Esophagus squamous epithelium (tissue), 4 donors: ENCODE measurements around the gene PEAR1.

Source experiments
- CTCF ChIP-seq, 6 experiments: fragments of 450-650 bp in 4 of 6; fragments of 200-600 bp in 2 of 6; sonication (generic) in 2 of 6; IDR thresholded peaks; one replicate each; pipeline ENCODE4 v1.5.1; 2016 to 2019; ENCODE audit warnings: antibody characterized with exemption in 6 of 6, mild to moderate bottlenecking in 4 of 6, moderate library complexity in 4 of 6
- POLR2A ChIP-seq, 4 donors: fragments of 450-650 bp; IDR thresholded peaks; one replicate each; pipeline ENCODE4 v1.6.1; 2017; ENCODE audit warnings: antibody characterized with exemption in 4 of 4, mild to moderate bottlenecking in 4 of 4, moderate library complexity in 3 of 4

- TF ChIP-seq CTCF (IDR thresholded peaks at IDR 0.05) = no peak
- TF ChIP-seq POLR2A (IDR thresholded peaks at IDR 0.05) = no peak
These were observed 6.2 kb upstream of the PEAR1 start for GRCh38 chr1:156887317-156887716.
